Sigmoid colon (tissue), 4 donors: ENCODE results near the gene FAM163B.

Source experiments
- EP300 ChIP-seq, 4 donors: sonication (generic); formaldehyde crosslinking; IDR thresholded peaks; one replicate each; pipeline ENCODE4 v1.6.1; 2017; ENCODE audit warnings: antibody characterized with exemption in 4 of 4
- TF ChIP-seq, protein P1 (sequence below), 4 experiments: fragments of 450-650 bp in 3 of 4; fragments of 200-600 bp in 1 of 4; IDR thresholded peaks; one replicate each; pipeline ENCODE4 v1.5.1; 2016 to 2019; ENCODE audit warnings: antibody characterized with exemption in 4 of 4, mild to moderate bottlenecking in 3 of 4, moderate library complexity in 2 of 4

DNA sequence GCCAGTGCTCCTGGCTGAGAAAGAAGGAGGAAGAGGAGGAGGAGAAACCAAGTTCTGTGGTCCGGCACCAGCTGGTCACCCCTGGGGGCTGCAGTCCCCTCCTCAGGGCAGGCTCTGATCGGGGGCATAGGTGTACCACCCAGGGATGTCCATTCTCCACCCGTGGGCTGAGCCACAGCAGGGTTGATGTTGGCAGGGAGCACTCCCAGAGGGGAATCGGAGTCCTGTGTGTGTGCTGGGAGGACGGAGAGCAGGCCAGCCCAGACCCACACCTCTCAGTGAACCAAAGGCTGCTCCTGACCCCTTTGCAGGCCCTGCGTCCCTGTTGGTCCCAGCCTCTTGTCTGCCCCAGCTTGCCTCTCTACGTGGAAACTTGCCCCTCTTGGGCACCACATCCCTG lies 79.3 kb downstream of the FAM163B start:
- TF ChIP-seq, protein P1, sequence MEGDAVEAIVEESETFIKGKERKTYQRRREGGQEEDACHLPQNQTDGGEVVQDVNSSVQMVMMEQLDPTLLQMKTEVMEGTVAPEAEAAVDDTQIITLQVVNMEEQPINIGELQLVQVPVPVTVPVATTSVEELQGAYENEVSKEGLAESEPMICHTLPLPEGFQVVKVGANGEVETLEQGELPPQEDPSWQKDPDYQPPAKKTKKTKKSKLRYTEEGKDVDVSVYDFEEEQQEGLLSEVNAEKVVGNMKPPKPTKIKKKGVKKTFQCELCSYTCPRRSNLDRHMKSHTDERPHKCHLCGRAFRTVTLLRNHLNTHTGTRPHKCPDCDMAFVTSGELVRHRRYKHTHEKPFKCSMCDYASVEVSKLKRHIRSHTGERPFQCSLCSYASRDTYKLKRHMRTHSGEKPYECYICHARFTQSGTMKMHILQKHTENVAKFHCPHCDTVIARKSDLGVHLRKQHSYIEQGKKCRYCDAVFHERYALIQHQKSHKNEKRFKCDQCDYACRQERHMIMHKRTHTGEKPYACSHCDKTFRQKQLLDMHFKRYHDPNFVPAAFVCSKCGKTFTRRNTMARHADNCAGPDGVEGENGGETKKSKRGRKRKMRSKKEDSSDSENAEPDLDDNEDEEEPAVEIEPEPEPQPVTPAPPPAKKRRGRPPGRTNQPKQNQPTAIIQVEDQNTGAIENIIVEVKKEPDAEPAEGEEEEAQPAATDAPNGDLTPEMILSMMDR (IDR thresholded peaks at IDR 0.05) = no peak
- TF ChIP-seq EP300 (IDR thresholded peaks at IDR 0.05) = no peak
